SH-SY5Y (cell line): ENCODE data around the gene IPO11.

Source experiments
- GATA2 ChIP-seq: IDR thresholded peaks from 2 replicates; pipeline ENCODE4 v1.6.1; 2011; ENCODE audit warnings: mild to moderate bottlenecking, low read depth, low read length
- GATA3 ChIP-seq: IDR thresholded peaks from 2 replicates; pipeline ENCODE4 v1.6.1; 2011; ENCODE audit warnings: low read depth, mild to moderate bottlenecking, low read length, moderate library complexity

DNA sequence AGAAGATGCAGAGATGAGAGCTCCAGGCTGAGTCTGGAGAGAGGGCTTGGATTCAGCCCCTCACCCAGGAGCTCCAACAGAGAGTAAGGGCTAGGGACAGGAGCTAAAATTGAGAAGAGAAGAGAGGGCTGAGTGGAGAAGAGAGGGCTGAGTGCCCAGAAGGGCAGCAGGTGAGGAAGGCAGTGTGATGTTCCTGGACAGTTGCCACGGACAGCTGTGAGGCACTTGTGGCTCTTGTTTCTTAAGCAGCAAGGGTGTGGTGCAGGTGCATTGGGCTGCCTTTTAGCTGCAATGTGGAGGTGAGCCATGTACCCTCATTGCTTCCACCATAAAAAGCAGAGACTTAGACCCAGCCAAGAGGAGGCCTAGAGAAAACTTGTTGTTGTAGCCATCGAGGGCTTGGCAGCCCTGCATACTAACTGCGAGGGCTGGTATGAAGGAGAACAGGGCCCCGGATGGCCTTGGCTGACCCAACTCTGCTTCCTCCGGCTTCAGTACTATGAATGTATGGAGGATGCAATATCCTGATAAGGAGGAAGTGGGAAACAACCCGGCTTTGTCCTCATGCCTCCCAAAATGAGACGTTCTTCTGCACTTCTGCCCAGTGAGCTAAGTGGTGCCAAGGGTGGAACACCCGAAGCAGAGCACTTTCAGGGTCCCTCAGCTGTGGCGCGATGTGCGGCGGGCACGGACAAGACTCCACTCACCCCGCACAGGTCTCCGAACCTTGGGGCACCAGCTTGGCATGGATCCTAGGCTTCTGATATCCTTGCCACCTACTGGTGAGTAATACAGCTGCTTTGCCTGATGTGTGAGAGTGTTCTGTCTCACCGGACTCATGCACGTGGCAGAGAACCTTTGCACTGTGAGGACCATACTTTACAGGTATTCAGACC, 231.2 kb downstream of the IPO11 start:
- TF ChIP-seq GATA3 = no peak
- no peak for TF ChIP-seq GATA2
